Thyroid gland (tissue), 4 donors: ENCODE measurements around the gene NLRP9. TPM values are rescaled to one million over a fixed set of nuclear protein-coding genes. Genes with fewer than 3 reads are reported as not detected.
"Not testable (repeated sequence)": the region's sequence is repeated elsewhere in the genome, so short reads cannot be mapped to it uniquely, and the experiment has no call there.

Experiments
- DNase-seq, 2 donors: peaks; one replicate each; pipeline ENCODE4 v3.0.0-alpha.2; 2019
- H3K27ac ChIP-seq, 3 donors: fragments of 200-600 bp; sonication (generic); 1 replicate in 2 of 3; 2 replicates in 1 of 3; pipeline ENCODE4 v1.5.1; 2016 to 2019; ENCODE audit warnings: mild to moderate bottlenecking in 1 of 3, moderate library complexity in 1 of 3
- H3K27me3 ChIP-seq: fragments of 200-600 bp; sonication (generic); one replicate; pipeline ENCODE4 v1.5.1; 2019
- H3K36me3 ChIP-seq, 2 donors: fragments of 200-600 bp; sonication (generic); one replicate each; pipeline ENCODE4 v1.5.1; 2016 to 2019
- H3K4me1 ChIP-seq, 2 donors: fragments of 200-600 bp; sonication (generic); one replicate each; pipeline ENCODE4 v1.5.1; 2017 to 2019
- H3K4me3 ChIP-seq, 3 donors: fragments of 200-600 bp; sonication (generic); replicated peaks in 1 of 3; 1 replicate in 2 of 3; 2 replicates in 1 of 3; pipeline ENCODE4 v1.5.1; 2016; ENCODE audit warnings: mild to moderate bottlenecking in 1 of 3
- H3K9me3 ChIP-seq: fragments of 200-600 bp; sonication (generic); one replicate; pipeline ENCODE4 v1.5.1; 2017
- CTCF ChIP-seq, 6 experiments: fragments of 200-600 bp in 3 of 6; fragments of 450-650 bp in 3 of 6; sonication (generic) in 3 of 6; IDR thresholded peaks; one replicate each; pipeline ENCODE4 v1.5.1; 2016 to 2019; ENCODE audit warnings: antibody characterized with exemption in 6 of 6, mild to moderate bottlenecking in 2 of 6, inconsistent platforms in 1 of 6, moderate library complexity in 1 of 6
- POLR2A ChIP-seq, 2 donors: fragments of 450-650 bp; IDR thresholded peaks; one replicate each; pipeline ENCODE4 v1.6.1; 2017; ENCODE audit warnings: antibody characterized with exemption in 2 of 2, mild to moderate bottlenecking in 2 of 2, moderate library complexity in 1 of 2
- WGBS, 2 donors: methylation state at CpG; one replicate each; pipeline ENCODE4 v1.1.5; 2017; 5-methylcytosine and 5-hydroxymethylcytosine counted together
- intact Hi-C: fragments of 100-400 bp; cut with DNase I; formaldehyde crosslinking; loops from one replicate; pipeline ENCODE4 v1.15.1; 2023
- total RNA-seq, 4 donors: library from RNA; depleted of rRNA; stranded (reverse); fragments of >200 nt; gene quantifications; one replicate each; pipeline ENCODE4 v1.2.3, GENCODE V29; 2016

Gene NLRP9
- total RNA-seq, 4 donors from 2014 or later = not detected

- 87 to 90% methylated on average over 3 of the region's 3 CpGs for WGBS, 2 donors
- intact Hi-C loops = no loop called here
- no peak overlapping the region for H3K27ac ChIP-seq
- TF ChIP-seq CTCF (IDR thresholded peaks at IDR 0.05) (no peak), POLR2A (IDR thresholded peaks at IDR 0.05) (no peak)
- no peaks in the 10 kb centered on the region for H3K9me3 ChIP-seq
- H3K36me3 ChIP-seq = no peaks in the 10 kb centered on the region
- no peaks in the 10 kb centered on the region for H3K27me3 ChIP-seq
- no peak overlapping the region for H3K4me3 ChIP-seq
- H3K4me1 ChIP-seq = no peaks in the 10 kb centered on the region
- no peak for DNase-seq
Measured at GRCh38 chr19:55720801-55721200, 17.4 kb downstream of the NLRP9 start.

- H3K9me3 ChIP-seq = no peaks in the 10 kb centered on the region
- no peak overlapping the region for H3K27ac ChIP-seq
- TF ChIP-seq POLR2A (IDR thresholded peaks at IDR 0.05) (no peak), CTCF (IDR thresholded peaks at IDR 0.05) (no peak)
- DNase-seq = no peak
- H3K36me3 ChIP-seq = no peaks in the 10 kb centered on the region
- H3K27me3 ChIP-seq = no peaks in the 10 kb centered on the region
- intact Hi-C loops = no loop called here
- no peak overlapping the region for H3K4me3 ChIP-seq
- WGBS, 2 donors = 53 to 61% methylated on average over 5 of the region's 5 CpGs
- no peaks in the 10 kb centered on the region for H3K4me1 ChIP-seq
Measured at GRCh38 chr19:55720214-55720746, 17.9 kb downstream of the NLRP9 start.

- H3K27me3 ChIP-seq, H3K9me3 ChIP-seq, DNase-seq, H3K4me1 ChIP-seq, H3K4me3 ChIP-seq, H3K27ac ChIP-seq, H3K36me3 ChIP-seq, intact Hi-C loops: not testable (repeated sequence)
- 38 to 47% methylated on average over 13 of the region's 13 CpGs for WGBS, 2 donors
Measured at GRCh38 chr19:55717879-55718711, 20.1 kb downstream of the NLRP9 start.

GRCh38 chr19:55717251-55717650, 21.0 kb downstream of the NLRP9 start:
- 61 to 66% methylated on average over 11 of the region's 11 CpGs for WGBS, 2 donors
- intact Hi-C loops = no loop called here

GRCh38 chr19:55716531-55716930, 21.7 kb downstream of the NLRP9 start:
- Histone ChIP-seq H3K27ac (no peak overlapping the region), H3K9me3 (no peaks in the 10 kb centered on the region), H3K4me3 (no peak overlapping the region), H3K36me3 (no peaks in the 10 kb centered on the region), H3K4me1 (no peaks in the 10 kb centered on the region), H3K27me3 (no peaks in the 10 kb centered on the region)
- WGBS, 2 donors = 69 to 78% methylated on average over 15 of the region's 15 CpGs
- intact Hi-C loops = no loop called here
- DNase-seq = no peak
- TF ChIP-seq CTCF (IDR thresholded peaks at IDR 0.05) = no peak
- no peak for TF ChIP-seq POLR2A (IDR thresholded peaks at IDR 0.05)

More at GRCh38 chr19:55717251-55717650, 21.0 kb downstream of the NLRP9 start:
- Histone ChIP-seq H3K9me3 (no peaks in the 10 kb centered on the region), H3K4me3 (no peak overlapping the region), H3K4me1 (no peaks in the 10 kb centered on the region), H3K27ac (no peak overlapping the region), H3K36me3 (no peaks in the 10 kb centered on the region), H3K27me3 (no peaks in the 10 kb centered on the region)
- no peak for DNase-seq
- TF ChIP-seq CTCF (IDR thresholded peaks at IDR 0.05) (no peak), POLR2A (IDR thresholded peaks at IDR 0.05) (no peak)
